ENCODE measurements around the gene ATOH8. TPM values are rescaled to one million over a fixed set of nuclear protein-coding genes. Genes with fewer than 3 reads are reported as not detected.
A peak's percentile ranks its signal among the peaks of the same experiment; 100 is the strongest.

Gene ATOH8
- total and polyA plus RNA-seq, 2 experiments from 2014 or later = 4.8 to 10.6 TPM

DNA sequence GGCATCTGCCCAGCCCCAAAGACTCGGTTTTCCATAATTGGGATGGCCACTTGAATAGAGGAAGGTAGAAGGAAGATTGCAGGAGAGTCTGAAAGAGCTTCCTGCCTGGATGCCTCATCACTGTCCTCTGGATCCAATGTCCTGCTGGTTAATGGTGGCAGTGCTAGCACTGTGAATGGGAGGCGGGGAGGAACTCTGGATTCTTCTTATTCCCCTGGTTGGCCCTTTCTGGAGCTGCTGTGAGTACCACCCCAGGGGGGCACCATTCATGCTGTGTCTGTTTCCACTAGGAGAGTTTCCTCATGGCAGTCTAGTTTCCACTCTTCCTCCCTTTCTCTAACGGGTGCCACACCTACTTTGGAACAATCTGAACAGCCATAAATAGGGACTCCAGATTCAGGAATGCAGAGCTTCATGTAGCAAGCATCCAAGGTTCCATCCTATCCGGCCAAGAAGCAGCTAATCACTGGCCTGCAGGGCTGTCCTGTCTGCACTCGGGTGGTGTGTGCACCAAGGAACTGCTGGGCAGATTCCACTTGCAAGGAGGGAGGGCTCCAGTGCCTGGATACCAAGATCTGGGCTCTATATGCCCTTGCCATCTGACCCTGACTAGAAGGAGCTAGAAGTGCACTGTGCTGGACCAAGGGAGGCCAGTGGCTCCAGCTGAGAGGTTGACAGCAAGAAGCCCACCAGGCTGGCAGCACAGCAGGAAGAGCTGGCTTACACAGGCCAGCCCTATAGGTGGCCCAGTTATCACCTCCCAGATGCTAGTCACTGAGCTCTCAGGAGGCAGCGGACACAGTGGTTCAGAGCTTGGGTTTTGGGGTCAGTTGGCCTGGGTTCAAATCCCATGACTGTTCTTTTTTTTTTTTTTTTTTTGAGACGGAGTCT is 4.6 kb upstream of the ATOH8 start:
- Histone ChIP-seq H3K27ac (no peak overlapping the region), H3K9me3 (ENCODE audit: low read depth) (no peaks in the 10 kb centered on the region), H3K4me3 (no peak overlapping the region), H3K27me3 (peaks cover 31% of the 10 kb centered on the region), H3K36me3 (no peaks in the 10 kb centered on the region), H3K4me1 (ENCODE audit: low read depth) (no peaks in the 10 kb centered on the region)
- TF ChIP-seq, protein P1, sequence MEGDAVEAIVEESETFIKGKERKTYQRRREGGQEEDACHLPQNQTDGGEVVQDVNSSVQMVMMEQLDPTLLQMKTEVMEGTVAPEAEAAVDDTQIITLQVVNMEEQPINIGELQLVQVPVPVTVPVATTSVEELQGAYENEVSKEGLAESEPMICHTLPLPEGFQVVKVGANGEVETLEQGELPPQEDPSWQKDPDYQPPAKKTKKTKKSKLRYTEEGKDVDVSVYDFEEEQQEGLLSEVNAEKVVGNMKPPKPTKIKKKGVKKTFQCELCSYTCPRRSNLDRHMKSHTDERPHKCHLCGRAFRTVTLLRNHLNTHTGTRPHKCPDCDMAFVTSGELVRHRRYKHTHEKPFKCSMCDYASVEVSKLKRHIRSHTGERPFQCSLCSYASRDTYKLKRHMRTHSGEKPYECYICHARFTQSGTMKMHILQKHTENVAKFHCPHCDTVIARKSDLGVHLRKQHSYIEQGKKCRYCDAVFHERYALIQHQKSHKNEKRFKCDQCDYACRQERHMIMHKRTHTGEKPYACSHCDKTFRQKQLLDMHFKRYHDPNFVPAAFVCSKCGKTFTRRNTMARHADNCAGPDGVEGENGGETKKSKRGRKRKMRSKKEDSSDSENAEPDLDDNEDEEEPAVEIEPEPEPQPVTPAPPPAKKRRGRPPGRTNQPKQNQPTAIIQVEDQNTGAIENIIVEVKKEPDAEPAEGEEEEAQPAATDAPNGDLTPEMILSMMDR (IDR thresholded peaks at IDR 0.05; ENCODE audit: low read depth, low read length) = no peak
- DNase-seq (ENCODE audit: low read depth in 1 of 2, low spot score in 1 of 2) = peak in 1 of 2 donors; percentile 40

DNA sequence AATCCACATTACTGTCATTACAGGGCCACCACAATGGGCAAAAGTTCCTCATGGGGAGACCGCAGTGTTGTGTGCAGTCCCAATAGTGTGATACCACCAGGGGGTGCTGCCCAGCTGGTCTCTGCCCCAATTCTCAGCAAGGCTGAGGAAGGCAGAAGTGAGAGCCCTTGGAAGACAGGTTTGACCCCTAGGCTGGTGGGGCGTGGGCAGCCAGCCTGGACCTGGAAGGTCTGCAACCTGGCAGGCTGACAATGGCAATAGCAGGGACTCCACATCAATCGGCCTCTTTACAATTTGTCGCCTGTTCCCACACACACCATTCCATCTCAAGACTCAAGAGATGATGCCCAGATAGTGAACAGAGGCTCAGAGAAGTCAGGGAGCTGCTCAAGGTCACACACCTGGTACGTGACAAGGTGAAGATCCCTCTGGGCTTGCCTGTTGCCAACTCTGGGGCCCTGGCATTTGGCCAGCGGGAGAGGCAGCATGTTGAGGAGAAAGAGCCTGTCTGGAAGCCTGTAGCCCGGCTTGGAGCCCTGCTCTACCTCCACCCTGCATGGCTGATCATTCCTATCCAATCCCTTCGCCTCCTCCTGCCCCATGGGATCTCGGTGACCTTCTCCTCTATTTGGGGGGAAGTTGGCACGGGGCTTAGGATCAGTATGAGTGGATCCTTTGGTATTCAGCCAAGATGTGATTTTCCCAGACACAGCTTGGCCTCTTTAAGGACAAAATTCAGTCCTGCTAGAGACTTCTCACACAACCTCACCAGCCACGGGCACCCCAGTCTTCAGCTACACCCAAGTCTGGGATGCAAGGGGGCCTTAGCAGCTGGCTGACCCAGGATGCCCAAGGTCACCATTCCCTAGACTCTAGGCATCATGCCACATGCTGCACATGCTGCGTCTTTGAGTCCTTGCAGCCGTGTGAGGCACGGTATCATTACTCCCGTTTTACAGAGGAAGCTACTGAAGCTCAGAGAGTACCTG is 2.9 kb upstream of the ATOH8 start:
- peaks cover 5% of the 10 kb centered on the region for H3K4me1 ChIP-seq (ENCODE audit: low read depth)
- no peaks in the 10 kb centered on the region for H3K9me3 ChIP-seq (ENCODE audit: low read depth)
- H3K36me3 ChIP-seq = no peaks in the 10 kb centered on the region
- H3K27me3 ChIP-seq = peaks cover 47% of the 10 kb centered on the region
- H3K27ac ChIP-seq = no peak overlapping the region
- H3K4me3 ChIP-seq = no peak overlapping the region
- peak; percentile 73 to 80 for DNase-seq (ENCODE audit: low read depth in 1 of 2, low spot score in 1 of 2)
- TF ChIP-seq, protein P1 (IDR thresholded peaks at IDR 0.05; ENCODE audit: low read depth, low read length) = peak; percentile 94

DNA sequence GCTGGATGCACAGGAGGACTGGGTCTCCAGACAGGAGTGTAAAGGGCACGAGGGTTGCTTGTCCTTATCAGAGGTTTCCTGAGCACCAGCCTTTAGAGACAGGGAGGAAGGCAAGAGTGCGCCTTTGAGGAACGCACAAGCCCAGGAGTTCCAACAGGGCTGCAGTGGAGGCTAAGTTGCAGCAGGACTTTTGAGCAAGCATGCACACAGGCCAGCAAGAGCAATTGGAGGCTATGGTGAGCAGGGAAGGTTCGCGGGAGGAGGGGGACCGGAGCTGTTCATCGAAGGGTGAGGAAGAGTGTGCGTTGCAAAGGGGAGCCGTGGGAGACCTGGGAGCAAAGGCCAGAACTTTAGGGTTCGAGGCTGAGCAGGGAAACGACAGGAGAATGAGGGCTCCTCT is 2.2 kb upstream of the ATOH8 start:
- Histone ChIP-seq H3K4me1 (ENCODE audit: low read depth) (peaks cover 5% of the 10 kb centered on the region), H3K27ac (no peak overlapping the region), H3K4me3 (no peak overlapping the region), H3K9me3 (ENCODE audit: low read depth) (no peaks in the 10 kb centered on the region), H3K36me3 (no peaks in the 10 kb centered on the region), H3K27me3 (peaks cover 53% of the 10 kb centered on the region)
- no peak for DNase-seq (ENCODE audit: low read depth in 1 of 2, low spot score in 1 of 2)
- TF ChIP-seq, protein P1 (IDR thresholded peaks at IDR 0.05; ENCODE audit: low read depth, low read length) = no peak

DNA sequence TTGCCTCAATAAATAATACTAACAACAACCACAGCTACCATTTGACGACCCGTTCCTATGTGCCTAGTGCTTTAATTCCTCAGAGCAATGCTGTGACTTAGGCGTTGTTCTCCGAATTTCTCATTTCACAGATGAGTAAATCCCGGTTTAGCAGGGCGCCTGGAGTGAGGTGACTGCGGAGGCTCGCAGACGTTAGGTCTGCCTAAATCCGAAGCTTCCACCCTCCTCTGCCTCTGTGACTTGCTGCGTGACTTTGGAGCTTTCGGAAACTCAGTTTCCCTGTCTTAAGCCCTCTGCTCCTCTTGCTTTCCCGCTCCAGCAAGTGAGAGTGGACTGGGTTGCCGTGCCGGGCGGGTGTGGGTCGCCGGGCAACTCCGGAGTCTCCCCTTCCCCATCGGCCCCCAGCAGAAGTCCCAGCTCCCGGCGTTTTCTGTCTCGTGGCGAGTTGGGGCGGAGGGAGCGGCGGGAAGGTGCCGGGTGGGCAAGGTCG is 711 bp upstream of the ATOH8 start:
- peak in 1 of 2 donors; percentile 38 for DNase-seq (ENCODE audit: low read depth in 1 of 2, low spot score in 1 of 2)

More for the DNA sequence above, 711 bp upstream of the ATOH8 start:
- H3K27ac ChIP-seq = no peak overlapping the region
- no peaks in the 10 kb centered on the region for H3K36me3 ChIP-seq
- H3K4me3 ChIP-seq = peak overlapping the region; percentile 47
- H3K4me1 ChIP-seq (ENCODE audit: low read depth) = peaks cover 5% of the 10 kb centered on the region
- H3K27me3 ChIP-seq = peaks cover 53% of the 10 kb centered on the region
- no peaks in the 10 kb centered on the region for H3K9me3 ChIP-seq (ENCODE audit: low read depth)
- TF ChIP-seq, protein P1 (IDR thresholded peaks at IDR 0.05; ENCODE audit: low read depth, low read length) = no peak

All from cardiac muscle cell (in vitro differentiated cells and primary cell).